ENCODE results near the gene FIZ1.

The FIZ1 gene

DNA sequence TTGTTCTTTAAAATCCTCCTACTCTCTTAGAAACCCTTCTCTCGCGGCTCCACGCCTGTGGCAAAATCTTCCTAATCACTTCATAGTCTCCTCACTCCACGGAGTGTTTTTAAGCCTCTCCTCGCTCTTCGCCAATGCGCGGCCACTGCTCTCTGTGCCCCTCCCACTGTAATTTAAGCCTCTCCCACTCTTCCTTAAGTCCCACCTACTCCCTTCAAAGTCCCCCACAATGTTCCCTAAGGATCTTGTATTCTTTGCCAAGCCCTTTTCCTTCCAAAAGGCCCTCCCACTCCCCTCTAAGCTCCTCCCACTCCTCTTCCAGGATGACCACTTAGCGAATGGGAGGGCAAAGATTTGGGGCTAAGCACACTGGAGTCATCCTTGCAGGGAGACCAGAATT, 1.3 kb downstream of the FIZ1 start:
- H3K4me3 ChIP-seq (ENCODE audit: low read depth, low read length), result no peak overlapping the region
- ChIA-PET POLR2A (interaction anchor here (0.6 to 4.4 kb wide), 5 partner anchors 11 to 630 kb away, joined by 4 to 71 read pairs (median 6); partner anchors contain the start of gene ZNF579), CTCF (interaction anchor here (0.7 to 2.1 kb wide), 4 partner anchors 8 to 85 kb away, joined by 3 to 9 read pairs (median 6); no protein-coding TSS in a partner anchor)
- H3K4me1 ChIP-seq (ENCODE audit: control insufficient read depth, insufficient read depth, low read length), result peaks cover 3% of the 10 kb centered on the region; the same call in 1 of the 2 replicates
- peaks cover 14 to 32% of the 10 kb centered on the region in 2 experiments for H3K36me3 ChIP-seq (ENCODE audit: control insufficient read depth in 2 of 2, insufficient read depth in 1 of 2, low read length in 2 of 2)
- H3K9me3 ChIP-seq (ENCODE audit: control insufficient read depth, insufficient read depth, low read depth, low read length), result no peaks in the 10 kb centered on the region
- TF ChIP-seq MEIS1 (CRISPR knock-in tag; IDR thresholded peaks at IDR 0.05; ENCODE audit: borderline replicate concordance), result no peak
- peak; percentile 16; the same call in 1 of the 2 replicates for TF ChIP-seq SP2 (tag by site-specific recombination; IDR thresholded peaks at IDR 0.05)
- TF ChIP-seq ZFHX2 (tag by site-specific recombination; conservative IDR thresholded peaks at IDR 0.05), result peak; percentile 67
- peak; percentile 85 for TF ChIP-seq EGR2 (tag by site-specific recombination; IDR thresholded peaks at IDR 0.05; ENCODE audit: low read depth)
- H3K27ac ChIP-seq (ENCODE audit: extremely low read depth, low read depth, low read length), result no peak overlapping the region

DNA sequence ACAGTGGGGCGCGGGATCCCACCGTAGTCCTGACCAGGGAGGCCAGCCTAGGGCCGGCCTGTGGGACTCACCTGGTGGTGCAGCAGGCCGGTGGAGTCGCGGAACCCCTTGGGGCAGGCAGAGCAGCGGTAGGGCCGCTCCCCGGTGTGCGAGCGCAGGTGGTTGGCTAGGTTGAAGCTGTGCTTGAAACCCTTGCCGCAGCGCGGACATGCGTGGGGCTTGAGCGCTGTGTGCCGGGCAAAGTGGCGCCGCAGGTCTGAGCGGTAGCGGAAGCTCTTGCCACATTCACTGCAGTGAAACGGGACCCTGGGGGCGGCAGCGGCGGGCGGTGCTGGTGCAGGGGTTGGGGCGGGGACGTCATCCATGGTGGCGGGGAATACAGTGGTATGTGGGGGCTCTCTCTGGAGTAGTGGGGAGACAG, 1.8 kb downstream of the FIZ1 start:
- peaks cover 14 to 33% of the 10 kb centered on the region in 2 experiments for H3K36me3 ChIP-seq (ENCODE audit: control insufficient read depth in 2 of 2, insufficient read depth in 1 of 2, low read length in 2 of 2)
- POLR2A ChIA-PET, result interaction anchor here (0.5 to 4.4 kb wide), 6 partner anchors 11 to 630 kb away, joined by 3 to 71 read pairs (median 4); partner anchors contain the start of genes ZNF579 and ZNF784

GRCh38 chr19:55596304-55596703, 3.0 kb downstream of the FIZ1 start:
- Histone ChIP-seq H3K4me1 (ENCODE audit: control insufficient read depth, insufficient read depth, low read length) (peaks cover 3% of the 10 kb centered on the region; the same call in 1 of the 2 replicates), H3K4me3 (ENCODE audit: low read depth, low read length) (no peak overlapping the region), H3K9me3 (ENCODE audit: control insufficient read depth, insufficient read depth, low read depth, low read length) (no peaks in the 10 kb centered on the region), H3K27ac (ENCODE audit: extremely low read depth, low read depth, low read length) (no peak overlapping the region), H3K36me3 (ENCODE audit: control insufficient read depth in 2 of 2, insufficient read depth in 1 of 2, low read length in 2 of 2) (peaks cover 14 to 36% of the 10 kb centered on the region in 2 experiments)
- CTCF ChIA-PET, result interaction anchor here (0.6 to 2.1 kb wide), 3 partner anchors 88 to 575 kb away, joined by 4 to 8 read pairs (median 6); no protein-coding TSS in a partner anchor
- TF ChIP-seq MYNN (tag by site-specific recombination; IDR thresholded peaks at IDR 0.05; ENCODE audit: borderline replicate concordance) (no peak), ZNF623 (tag by site-specific recombination; IDR thresholded peaks at IDR 0.05) (peak; percentile 91)
- POLR2A ChIA-PET, result interaction anchor here (0.6 to 4.4 kb wide), 3 partner anchors 9 to 201 kb away, joined by 3 to 71 read pairs (median 5); partner anchors contain the start of gene ZNF784

More for the DNA sequence above, 1.8 kb downstream of the FIZ1 start:
- Histone ChIP-seq H3K27ac (ENCODE audit: extremely low read depth, low read depth, low read length) (no peak overlapping the region), H3K9me3 (ENCODE audit: control insufficient read depth, insufficient read depth, low read depth, low read length) (no peaks in the 10 kb centered on the region), H3K4me3 (ENCODE audit: low read depth, low read length) (no peak overlapping the region), H3K4me1 (ENCODE audit: control insufficient read depth, insufficient read depth, low read length) (peaks cover 3% of the 10 kb centered on the region; the same call in 1 of the 2 replicates)
- CTCF ChIA-PET, result interaction anchor here (0.7 to 2.1 kb wide), 4 partner anchors 9 to 130 kb away, joined by 3 to 8 read pairs (median 6); no protein-coding TSS in a partner anchor
- TF ChIP-seq, protein P1, sequence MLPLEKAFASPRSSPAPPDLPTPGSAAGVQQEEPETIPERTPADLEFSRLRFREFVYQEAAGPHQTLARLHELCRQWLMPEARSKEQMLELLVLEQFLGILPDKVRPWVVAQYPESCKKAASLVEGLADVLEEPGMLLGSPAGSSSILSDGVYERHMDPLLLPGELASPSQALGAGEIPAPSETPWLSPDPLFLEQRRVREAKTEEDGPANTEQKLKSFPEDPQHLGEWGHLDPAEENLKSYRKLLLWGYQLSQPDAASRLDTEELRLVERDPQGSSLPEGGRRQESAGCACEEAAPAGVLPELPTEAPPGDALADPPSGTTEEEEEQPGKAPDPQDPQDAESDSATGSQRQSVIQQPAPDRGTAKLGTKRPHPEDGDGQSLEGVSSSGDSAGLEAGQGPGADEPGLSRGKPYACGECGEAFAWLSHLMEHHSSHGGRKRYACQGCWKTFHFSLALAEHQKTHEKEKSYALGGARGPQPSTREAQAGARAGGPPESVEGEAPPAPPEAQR (tag by site-specific recombination; IDR thresholded peaks at IDR 0.05), result no peak
- TF ChIP-seq, protein P2, sequence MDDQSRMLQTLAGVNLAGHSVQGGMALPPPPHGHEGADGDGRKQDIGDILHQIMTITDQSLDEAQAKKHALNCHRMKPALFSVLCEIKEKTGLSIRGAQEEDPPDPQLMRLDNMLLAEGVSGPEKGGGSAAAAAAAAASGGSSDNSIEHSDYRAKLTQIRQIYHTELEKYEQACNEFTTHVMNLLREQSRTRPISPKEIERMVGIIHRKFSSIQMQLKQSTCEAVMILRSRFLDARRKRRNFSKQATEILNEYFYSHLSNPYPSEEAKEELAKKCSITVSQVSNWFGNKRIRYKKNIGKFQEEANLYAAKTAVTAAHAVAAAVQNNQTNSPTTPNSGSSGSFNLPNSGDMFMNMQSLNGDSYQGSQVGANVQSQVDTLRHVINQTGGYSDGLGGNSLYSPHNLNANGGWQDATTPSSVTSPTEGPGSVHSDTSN (CRISPR knock-in tag; IDR thresholded peaks at IDR 0.05), result 0 out of 2 replicates have a peak, but pooled peaks have one; percentile 34

GRCh38 chr19:55594996-55595545, 4.2 kb downstream of the FIZ1 start:
- Histone ChIP-seq H3K9me3 (ENCODE audit: control insufficient read depth, insufficient read depth, low read depth, low read length) (no peaks in the 10 kb centered on the region), H3K4me1 (ENCODE audit: control insufficient read depth, insufficient read depth, low read length) (no peaks in the 10 kb centered on the region), H3K36me3 (ENCODE audit: control insufficient read depth in 2 of 2, insufficient read depth in 1 of 2, low read length in 2 of 2) (peaks cover 14 to 36% of the 10 kb centered on the region in 2 experiments), H3K27ac (ENCODE audit: extremely low read depth, low read depth, low read length) (no peak overlapping the region), H3K4me3 (ENCODE audit: low read depth, low read length) (no peak overlapping the region)
- ChIA-PET POLR2A (no interaction called here), CTCF (interaction anchor here (0.5 to 2.1 kb wide), 5 partner anchors 79 to 751 kb away, joined by 3 to 8 read pairs (median 3); no protein-coding TSS in a partner anchor)
- TF ChIP-seq REPIN1 (tag by site-specific recombination; IDR thresholded peaks at IDR 0.05; ENCODE audit: low read depth) (no peak), ZNF211 (tag by site-specific recombination; IDR thresholded peaks at IDR 0.05; ENCODE audit: low read depth) (no peak), SETDB1 (IDR thresholded peaks at IDR 0.05; ENCODE audit: insufficient read length, low read length) (no peak), ELK4 (IDR thresholded peaks at IDR 0.05; ENCODE audit: borderline replicate concordance, low read depth, low read length) (no peak), ZEB2 (tag by site-specific recombination; IDR thresholded peaks at IDR 0.05) (no peak), ZBTB17 (tag by site-specific recombination; IDR thresholded peaks at IDR 0.05) (peak; percentile 91), PRDM10 (tag by site-specific recombination; IDR thresholded peaks at IDR 0.05) (no peak), ZNF747 (tag by site-specific recombination; IDR thresholded peaks at IDR 0.05) (no peak), ZNF623 (tag by site-specific recombination; IDR thresholded peaks at IDR 0.05) (0 out of 2 replicates have a peak, but pooled peaks have one; percentile 20), ZNF2 (tag by site-specific recombination; IDR thresholded peaks at IDR 0.05) (no peak), ZNF341 (tag by site-specific recombination; IDR thresholded peaks at IDR 0.05; ENCODE audit: low read depth) (no peak), ZNF514 (tag by site-specific recombination; IDR thresholded peaks at IDR 0.05) (no peak)

Measured in HEK293 (cell line).